ENCODE data around the gene HMGCR. TPM values are rescaled to one million over a fixed set of nuclear protein-coding genes. Genes with fewer than 3 reads are reported as not detected.

Gene HMGCR
- total and polyA plus RNA-seq, 2 of the 8 experiments (the other 6 are each of a cell fraction or from before 2014, with no cell fraction given): 45.8 to 199 TPM

DNA sequence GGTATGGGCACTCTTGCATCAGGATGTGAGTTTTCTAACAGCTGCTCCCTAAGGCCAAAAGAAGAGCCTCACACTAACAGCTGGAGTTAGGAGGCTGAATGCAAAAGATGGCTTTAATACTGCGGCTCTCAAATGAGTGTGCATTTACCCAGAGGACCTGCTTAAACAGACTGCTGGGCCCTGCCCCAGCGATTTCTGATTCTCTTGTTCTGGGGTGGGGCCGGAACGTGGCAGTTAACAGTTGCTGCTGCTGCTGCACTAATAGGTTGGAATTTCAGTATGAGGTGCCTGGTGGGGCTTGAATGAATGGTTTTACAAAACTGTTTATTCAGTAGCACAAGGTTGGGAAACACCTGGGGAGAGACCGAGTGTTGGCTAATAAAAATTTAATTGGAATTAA, 26.1 kb downstream of the HMGCR start:
- Histone ChIP-seq H4K91ac (replicated peaks; ENCODE audit: insufficient read length, low read length) (no peak overlapping the region), H3K4me3 (ENCODE audit: extremely low read depth in 1 of 4, insufficient read depth in 2 of 4, low read depth in 3 of 4, low read length in 4 of 4) (no peak overlapping the region), H2AK5ac (ENCODE audit: low read depth, low read length) (no peak overlapping the region), H3K36me3 (ENCODE audit: control insufficient read depth in 2 of 4, insufficient read depth in 4 of 4, low read length in 3 of 4) (peaks cover 21 to 47% (median 32%) of the 10 kb centered on the region in 4 experiments), H4K20me1 (replicated peaks in 1 of 2; ENCODE audit: control insufficient read depth in 1 of 2, insufficient read depth in 2 of 2, low read length in 2 of 2) (peaks cover 4 to 9% of the 10 kb centered on the region in 2 experiments), H3K4me1 (replicated peaks in 1 of 4; ENCODE audit: control insufficient read depth in 3 of 4, insufficient read depth in 4 of 4, low read length in 3 of 4) (no peaks in the 10 kb centered on the region), H3K9me3 (ENCODE audit: insufficient read depth in 2 of 2, low read depth in 1 of 2, low read length in 1 of 2) (no peaks in the 10 kb centered on the region), H4K8ac (ENCODE audit: extremely low read depth, insufficient read depth, low read length) (no peak overlapping the region), H4K5ac (ENCODE audit: insufficient read length, low read depth, low read length) (no peak overlapping the region), H3K14ac (ENCODE audit: insufficient read length) (no peak overlapping the region), H2BK12ac (ENCODE audit: low read depth, low read length) (no peak overlapping the region), H2BK20ac (ENCODE audit: low read length) (no peak overlapping the region), H3K18ac (ENCODE audit: extremely low read depth, low read length) (no peak overlapping the region), H3K4ac (replicated peaks; ENCODE audit: insufficient read length, low read depth, low read length) (no peak overlapping the region), H2AFZ (ENCODE audit: low read length) (no peak overlapping the region), H2BK120ac (replicated peaks; ENCODE audit: low read depth, low read length) (no peak overlapping the region), H3K9ac (replicated peaks in 1 of 4; ENCODE audit: extremely low read depth in 1 of 4, low read depth in 3 of 4, low read length in 3 of 4) (no peak overlapping the region), H3K56ac (replicated peaks; ENCODE audit: insufficient read length, low read depth, low read length) (no peak overlapping the region), H2BK5ac (ENCODE audit: low read depth, low read length) (no peak overlapping the region), H3K79me1 (ENCODE audit: low read depth, low read length) (no peaks in the 10 kb centered on the region), H3K27ac (ENCODE audit: low read depth, low read length) (no peak overlapping the region), H3K79me2 (ENCODE audit: control insufficient read depth in 1 of 2, insufficient read depth in 2 of 2, low read length in 2 of 2) (no peaks in the 10 kb centered on the region), H3K23me2 (ENCODE audit: low read depth, low read length) (no peaks in the 10 kb centered on the region), H2BK15ac (ENCODE audit: low read length) (no peak overlapping the region), H3K27me3 (replicated peaks in 1 of 4; ENCODE audit: control insufficient read depth in 3 of 4, extremely low read depth in 1 of 4, insufficient read depth in 3 of 4, low read length in 3 of 4) (no peaks in the 10 kb centered on the region), H3K4me2 (ENCODE audit: insufficient read depth in 1 of 2, low read depth in 2 of 2, low read length in 2 of 2) (no peak overlapping the region), H3K23ac (ENCODE audit: insufficient read length) (no peak overlapping the region)
- FAIRE-seq (no peak), DNase-seq (ENCODE audit: low read depth in 1 of 2, low spot score in 2 of 2) (no peak)
- POLR2A ChIA-PET (ENCODE audit: partially characterized antibody): interaction anchor here (1.5 kb wide), 1 partner anchor 11 kb away, joined by 5 read pairs; no protein-coding TSS in a partner anchor
- CTCF ChIA-PET (ENCODE audit: partially characterized antibody): no interaction called here
- 87% methylated on average over 5 of the region's 5 CpGs; no CpG with 5 or more reads in 1 of the 2 experiments for WGBS, 2 experiments (ENCODE audit: extremely low coverage in 1 of 2, insufficient coverage in 1 of 2, insufficient read length in 1 of 2, insufficient replicate concordance in 2 of 2, low coverage in 1 of 2, low lambda C conversion rate in 2 of 2, missing lambda C conversion rate in 1 of 2)
- TF ChIP-seq RFX5 (IDR thresholded peaks at IDR 0.05; ENCODE audit: borderline replicate concordance, low read depth, low read length): no peak
- TF ChIP-seq, protein P1, sequence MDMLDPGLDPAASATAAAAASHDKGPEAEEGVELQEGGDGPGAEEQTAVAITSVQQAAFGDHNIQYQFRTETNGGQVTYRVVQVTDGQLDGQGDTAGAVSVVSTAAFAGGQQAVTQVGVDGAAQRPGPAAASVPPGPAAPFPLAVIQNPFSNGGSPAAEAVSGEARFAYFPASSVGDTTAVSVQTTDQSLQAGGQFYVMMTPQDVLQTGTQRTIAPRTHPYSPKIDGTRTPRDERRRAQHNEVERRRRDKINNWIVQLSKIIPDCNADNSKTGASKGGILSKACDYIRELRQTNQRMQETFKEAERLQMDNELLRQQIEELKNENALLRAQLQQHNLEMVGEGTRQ (IDR thresholded peaks at IDR 0.05; ENCODE audit: low read length): no peak
- TF ChIP-seq ZNF274 (IDR thresholded peaks at IDR 0.05; ENCODE audit: borderline replicate concordance, extremely low read depth, low read length): no peak
- TF ChIP-seq POLR2AphosphoS5 (IDR thresholded peaks at IDR 0.05; ENCODE audit: low read depth, low read length): no peak
- 0 out of 3 replicates have a peak, but pooled peaks of 1 of the 2 experiments have one; percentile 0 for TF ChIP-seq POLR2A (IDR thresholded peaks at IDR 0.05; ENCODE audit: control extremely low read depth in 1 of 2, low read depth in 2 of 2, low read length in 2 of 2)
